ENCODE measurements around the gene HERC4.

DNA sequence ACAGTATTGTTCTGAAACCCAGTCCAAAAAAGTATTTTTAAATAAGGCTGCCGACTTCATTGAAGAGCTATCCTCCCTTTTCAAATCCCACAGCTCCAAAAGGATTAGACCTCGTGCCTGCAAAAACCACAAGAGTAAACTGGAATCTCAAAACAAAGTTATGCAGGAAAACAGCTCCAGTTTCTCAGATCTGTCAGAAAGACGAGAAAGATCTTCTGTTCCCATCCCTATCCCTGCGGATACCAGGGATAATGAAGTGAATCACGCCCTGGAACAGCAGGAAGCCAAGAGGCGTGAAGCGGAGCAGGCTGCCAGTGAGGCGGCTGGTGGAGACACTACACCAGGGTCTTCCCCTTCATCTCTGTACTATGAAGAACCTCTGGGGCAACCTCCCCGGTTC is 46.8 kb upstream of the HERC4 start:
- no peak for TF ChIP-seq POLR2AphosphoS5 (IDR thresholded peaks at IDR 0.05)
- TF ChIP-seq CTCF (IDR thresholded peaks at IDR 0.05 in 8 of 11, conservative IDR thresholded peaks at IDR 0.05 in 3 of 11), result no peak
- TF ChIP-seq POLR2A (IDR thresholded peaks at IDR 0.05), result no peak

Data from spleen (tissue), 7 donors.